ENCODE measurements around the gene SEC14L5.
"Not testable (repeated sequence)": the region's sequence is repeated elsewhere in the genome, so short reads cannot be mapped to it uniquely, and the experiment has no call there.

SEC14L5 gene

DNA sequence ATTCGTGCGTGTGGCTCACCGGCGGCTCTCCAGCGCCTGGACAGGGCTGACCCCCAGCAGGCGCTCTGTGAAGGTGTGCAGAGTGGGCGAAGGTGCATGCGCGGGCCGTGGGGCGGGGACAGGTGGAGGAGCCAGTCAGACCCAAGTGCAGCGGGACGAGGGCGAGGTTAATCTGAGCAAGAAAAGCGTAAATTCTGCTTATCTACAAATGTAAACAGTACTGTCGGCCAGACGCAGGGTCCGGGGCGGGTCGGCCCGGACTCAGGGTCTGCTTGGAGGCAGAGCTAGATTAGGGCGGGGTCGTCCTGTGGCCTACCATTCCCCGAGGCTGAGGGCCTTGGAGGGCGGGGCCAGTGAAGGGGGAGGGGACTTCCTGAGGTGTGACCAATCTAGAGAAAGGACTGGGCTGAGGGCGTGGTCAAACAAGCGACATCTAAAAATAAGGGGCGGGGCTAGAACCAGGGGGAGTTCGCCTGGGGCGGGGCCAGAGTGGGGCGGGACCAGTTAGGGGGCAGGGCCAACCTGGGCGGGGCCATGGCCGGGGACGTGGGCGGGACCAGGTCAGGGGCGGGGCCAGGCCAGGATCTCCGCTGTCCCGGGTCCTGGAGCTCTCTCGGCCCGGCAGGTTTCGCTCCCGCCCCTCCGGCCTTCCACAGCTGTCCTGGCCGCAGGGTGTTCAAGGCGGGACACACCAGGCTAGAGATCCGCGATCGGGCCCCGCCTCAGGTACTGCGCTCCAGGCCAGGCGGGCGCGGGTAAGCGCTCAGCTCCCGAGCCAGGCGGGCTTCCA lies at the start of gene SEC14L5:
Gene SEC14L5, plus strand, starts transcription at position 611 of the 790 bp plus-strand sequence. CDS start 994 bp downstream, outside the sequence.
- peak; percentile 99 for DNase-seq

- no peak for DNase-seq
Measured at GRCh38 chr16:4908854-4909401, 49.2 kb upstream of the SEC14L5 start.

- no peak for DNase-seq
Measured at GRCh38 chr16:4909825-4910224, 48.3 kb upstream of the SEC14L5 start.

DNA sequence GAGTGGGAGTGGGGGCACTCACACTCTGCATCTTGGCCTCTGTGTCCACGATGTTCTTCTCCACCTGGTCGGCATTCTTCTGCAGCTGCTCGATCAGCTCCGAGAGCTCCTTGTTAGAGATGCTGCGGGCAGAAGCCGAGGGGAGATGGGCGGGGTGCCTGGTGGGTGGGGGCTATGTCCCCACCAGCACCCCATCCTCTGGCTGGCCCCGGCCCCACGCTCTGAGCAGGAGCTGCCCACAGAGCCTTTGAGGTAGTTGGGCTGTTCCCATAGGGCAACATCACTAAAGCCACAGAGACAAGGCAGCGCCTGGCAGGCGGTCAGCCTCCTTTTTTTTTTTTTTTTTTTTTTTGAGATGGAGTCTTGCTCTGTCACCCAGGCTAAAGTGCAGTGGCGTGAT lies 47.3 kb upstream of the SEC14L5 start:
- no peak for DNase-seq

- DNase-seq, result no peak
Measured at GRCh38 chr16:4911970-4912386, 46.2 kb upstream of the SEC14L5 start.

DNA sequence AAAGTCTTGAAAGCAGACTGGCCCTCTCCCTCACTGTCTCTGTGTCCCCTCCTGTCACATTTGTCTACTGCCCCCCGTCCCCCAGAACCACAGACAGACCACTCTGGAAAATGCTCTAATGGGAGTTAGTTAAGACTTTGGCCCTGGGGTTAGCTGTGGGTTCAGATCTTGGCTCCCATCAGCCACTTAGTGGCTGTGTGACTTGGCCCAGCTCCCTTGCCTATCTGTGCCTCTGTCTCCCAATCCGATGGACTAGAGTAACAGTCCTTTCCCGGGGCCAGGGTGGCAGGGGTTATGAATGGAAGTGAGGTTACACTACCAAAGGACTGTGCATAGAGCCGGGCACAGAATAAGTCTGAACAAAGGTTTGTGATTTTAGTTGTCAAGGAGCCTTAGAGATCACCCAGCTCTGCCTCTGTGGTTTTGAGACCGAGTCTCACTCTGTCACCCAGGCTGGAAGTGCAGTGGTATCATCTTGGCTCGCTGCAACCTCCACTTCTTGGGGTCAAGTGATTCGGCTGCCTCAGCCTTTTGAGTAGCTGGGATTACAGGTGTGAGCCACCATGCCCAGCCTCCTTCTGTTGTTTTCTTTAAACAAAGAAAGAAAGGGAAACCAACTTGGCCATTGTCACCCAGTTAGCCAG lies 44.9 kb upstream of the SEC14L5 start:
- peak; percentile 94 for DNase-seq

DNA sequence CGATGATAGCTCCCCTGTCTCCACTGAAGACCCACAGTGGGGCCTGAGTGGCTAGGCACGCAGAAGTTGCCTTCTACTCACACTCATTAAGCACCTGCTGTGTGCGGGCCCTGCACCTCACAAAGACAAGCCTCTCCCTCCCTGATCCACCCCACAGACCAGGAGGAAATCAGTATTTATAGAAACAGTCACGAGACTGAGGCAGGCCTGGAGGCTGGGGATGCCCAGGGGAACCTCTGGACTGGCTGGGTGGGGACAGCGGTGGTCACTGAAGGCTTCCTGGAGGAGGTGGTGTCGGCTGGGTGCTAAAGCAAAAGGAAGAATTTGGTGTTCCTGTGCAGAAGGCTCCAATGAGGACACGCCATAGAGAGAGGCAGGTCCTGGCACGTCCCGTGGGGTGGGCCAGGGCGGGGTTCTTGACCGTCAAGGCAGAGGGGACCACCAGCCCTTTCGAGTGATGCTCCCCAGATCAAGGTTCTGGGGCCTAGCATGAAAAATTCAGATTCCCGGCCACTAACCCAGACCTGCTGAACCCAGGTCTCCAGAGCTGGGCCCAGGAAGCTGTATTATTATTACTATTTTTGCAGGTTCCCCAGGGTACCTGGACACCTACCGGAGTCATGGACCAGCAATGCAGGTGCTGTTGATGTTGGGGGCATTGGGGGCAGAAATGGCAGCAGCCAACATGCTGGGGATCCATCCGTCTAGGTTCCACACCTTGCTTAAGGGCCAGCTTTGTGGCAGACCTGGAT lies 44.2 kb upstream of the SEC14L5 start:
- DNase-seq, result no peak

DNA sequence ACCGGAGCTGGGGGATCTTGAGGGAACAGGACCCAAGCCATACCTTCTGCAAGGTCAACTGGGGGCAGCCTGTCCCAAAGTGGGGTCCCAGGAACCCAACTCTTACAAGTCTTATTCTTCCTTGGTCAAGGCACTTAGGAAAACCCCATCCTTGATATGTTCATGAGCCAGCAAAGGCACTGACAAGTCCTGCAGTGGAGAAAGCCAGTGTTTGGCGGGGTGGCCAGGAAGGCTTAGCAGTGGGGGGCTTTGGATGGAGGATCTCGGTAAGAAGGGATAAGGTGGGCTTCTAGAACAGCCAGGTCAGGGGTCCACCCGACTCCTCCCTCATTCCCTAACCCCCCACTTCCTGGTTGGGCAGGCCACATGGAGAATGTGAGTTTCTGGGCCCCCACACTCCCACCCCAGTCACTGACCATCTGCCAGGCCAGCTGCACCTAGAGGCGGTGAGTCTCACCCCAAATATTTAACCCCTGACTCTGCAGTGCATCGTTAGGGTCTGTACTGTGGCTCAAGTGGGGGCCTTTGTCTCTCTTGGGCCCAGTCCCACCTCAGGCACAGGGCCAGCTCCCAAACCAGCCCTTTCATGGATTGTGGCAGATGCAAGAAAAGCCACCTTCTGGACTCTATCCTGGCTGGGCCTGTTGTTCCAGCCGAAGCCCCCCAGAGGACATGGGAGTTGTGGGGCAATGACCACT lies 43.5 kb upstream of the SEC14L5 start:
- DNase-seq, result no peak

GRCh38 chr16:4915226-4915761 lies 42.8 kb upstream of the SEC14L5 start:
- DNase-seq, result no peak

- DNase-seq, result no peak
Measured at GRCh38 chr16:4917117-4917516, 41.0 kb upstream of the SEC14L5 start.

GRCh38 chr16:4918781-4919251 lies 39.3 kb upstream of the SEC14L5 start:
- DNase-seq, result no peak

- DNase-seq, result no peak
Measured at GRCh38 chr16:4920826-4921225, 37.3 kb upstream of the SEC14L5 start.

GRCh38 chr16:4922721-4923342 lies 35.3 kb upstream of the SEC14L5 start:
- DNase-seq, result no peak

GRCh38 chr16:4923853-4924252 lies 34.3 kb upstream of the SEC14L5 start:
- no peak for DNase-seq

DNA sequence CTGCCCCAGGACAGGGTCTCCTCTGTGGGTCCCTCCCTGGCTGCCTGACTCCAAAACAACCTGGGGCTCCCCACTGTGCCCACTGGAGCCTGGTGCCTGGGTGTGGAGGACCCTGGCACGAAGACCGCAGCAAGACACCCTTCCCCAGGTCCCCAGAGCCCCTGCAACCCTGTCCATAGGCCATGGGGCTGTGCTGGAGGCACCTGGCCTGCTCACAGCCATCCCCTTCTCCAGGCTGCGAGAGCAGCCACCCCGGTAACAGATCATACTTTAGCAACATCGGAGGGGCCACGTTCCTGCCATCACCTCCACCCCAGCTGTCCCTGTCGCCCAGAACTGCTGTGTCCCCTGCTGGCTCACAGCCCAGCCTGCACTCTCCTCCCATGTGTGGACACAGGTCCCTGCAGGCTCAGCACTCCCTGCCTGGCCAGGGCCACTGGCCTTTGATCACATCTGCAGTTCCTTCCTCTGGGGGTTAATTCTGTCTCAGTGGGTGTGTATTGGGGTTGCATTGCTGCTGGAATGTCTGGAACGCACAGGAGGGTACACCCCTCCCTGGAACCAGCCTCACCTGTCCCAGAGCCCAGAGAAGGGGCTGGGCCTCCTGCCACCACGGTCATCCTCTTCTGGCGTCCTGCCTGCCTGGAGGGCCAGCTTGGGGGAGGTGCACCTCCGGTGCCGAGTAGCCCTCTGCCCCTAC lies 33.4 kb upstream of the SEC14L5 start:
- DNase-seq, result peak; percentile 46

DNA sequence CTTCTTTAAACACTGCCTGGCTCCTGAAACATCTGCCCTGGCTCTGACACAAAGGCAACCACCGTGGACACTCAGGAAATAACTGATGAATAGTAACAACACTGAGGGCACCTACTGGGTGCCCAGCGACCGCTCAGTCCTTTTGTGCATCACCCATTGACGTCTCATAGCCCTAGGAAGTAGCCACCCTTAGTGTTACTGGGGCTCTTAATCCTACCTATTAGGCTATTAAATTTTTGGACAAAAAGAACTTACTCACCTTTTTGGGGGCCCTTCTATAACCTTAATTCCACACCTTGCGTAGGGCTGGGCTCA lies 32.9 kb upstream of the SEC14L5 start:
- no peak for DNase-seq

GRCh38 chr16:4925791-4926190 lies 32.3 kb upstream of the SEC14L5 start:
- DNase-seq, result no peak

DNA sequence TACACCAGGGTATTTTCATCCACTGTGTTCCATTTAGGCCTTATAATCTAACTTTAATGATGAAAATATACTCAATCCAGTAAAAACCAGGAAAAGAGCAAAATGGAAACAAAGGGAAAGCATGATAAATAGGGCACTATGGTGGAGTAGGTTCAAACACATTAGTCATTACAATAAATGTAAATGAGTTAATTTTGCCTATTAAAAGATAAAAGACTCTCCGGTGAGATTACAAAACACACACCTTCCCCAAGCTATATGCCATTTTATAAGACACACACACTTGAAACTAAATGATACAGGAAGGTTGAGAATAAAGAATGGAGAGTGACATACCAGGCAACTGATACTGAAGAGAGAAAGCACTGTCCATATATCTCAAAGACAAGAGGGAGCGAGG lies 31.2 kb upstream of the SEC14L5 start:
- no peak for DNase-seq

GRCh38 chr16:4927661-4928060 lies 30.5 kb upstream of the SEC14L5 start:
- no peak for DNase-seq

- DNase-seq, result no peak
Measured at GRCh38 chr16:4928227-4928626, 29.9 kb upstream of the SEC14L5 start.

DNA sequence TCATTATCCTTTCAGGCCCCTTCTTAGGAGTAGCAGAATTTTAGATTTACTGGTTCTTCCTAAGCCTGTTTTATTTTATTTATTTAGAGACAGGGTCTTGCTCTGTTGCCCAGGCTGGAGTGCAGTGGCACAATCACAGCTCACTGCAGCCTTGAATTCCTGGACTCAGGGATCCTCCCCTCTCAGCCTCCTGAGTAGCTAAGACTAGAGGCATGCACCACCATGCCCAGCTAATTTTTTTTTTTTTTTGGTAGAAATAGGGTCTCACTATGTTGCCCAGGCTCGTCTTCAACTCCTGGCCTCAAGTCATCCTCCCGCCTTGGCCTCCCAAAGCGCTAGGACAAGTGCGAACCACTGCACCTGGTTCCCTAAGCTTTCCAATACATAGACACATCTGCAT lies 28.5 kb upstream of the SEC14L5 start:
- not testable (repeated sequence) for DNase-seq
